Measurements from ENCODE around the gene P2RY11.
A peak's percentile ranks its signal among the peaks of the same experiment; 100 is the strongest.

The P2RY11 gene

GRCh38 chr19:10111405-10111811, at the start of gene P2RY11:
Gene P2RY11 (plus strand): TSS chr19:10111693. CDS start chr19:10111722, 29 bp downstream.
- H3K9me3 Mint-ChIP-seq (ENCODE audit: low read depth): no peaks in the 10 kb centered on the region
- H3K36me3 Mint-ChIP-seq: peaks cover 9% of the 10 kb centered on the region
- H3K4me3 Mint-ChIP-seq: peak within 1 kb of the TSS; percentile 60
- no peaks in the 10 kb centered on the region for H3K27me3 Mint-ChIP-seq
- peak within 1 kb of the TSS; percentile 84 for H3K27ac Mint-ChIP-seq
- H3K4me1 Mint-ChIP-seq (ENCODE audit: low read depth): peaks cover 40% of the 10 kb centered on the region

GRCh38 chr19:10061717-10062310, 49.7 kb upstream of the P2RY11 start:
- no peaks in the 10 kb centered on the region for H3K9me3 Mint-ChIP-seq (ENCODE audit: low read depth)
- no peaks in the 10 kb centered on the region for H3K4me1 Mint-ChIP-seq (ENCODE audit: low read depth)
- no peak overlapping the region for H3K27ac Mint-ChIP-seq
- no peaks in the 10 kb centered on the region for H3K36me3 Mint-ChIP-seq
- no peak overlapping the region for H3K4me3 Mint-ChIP-seq
- peaks cover 6% of the 10 kb centered on the region for H3K27me3 Mint-ChIP-seq

DNA sequence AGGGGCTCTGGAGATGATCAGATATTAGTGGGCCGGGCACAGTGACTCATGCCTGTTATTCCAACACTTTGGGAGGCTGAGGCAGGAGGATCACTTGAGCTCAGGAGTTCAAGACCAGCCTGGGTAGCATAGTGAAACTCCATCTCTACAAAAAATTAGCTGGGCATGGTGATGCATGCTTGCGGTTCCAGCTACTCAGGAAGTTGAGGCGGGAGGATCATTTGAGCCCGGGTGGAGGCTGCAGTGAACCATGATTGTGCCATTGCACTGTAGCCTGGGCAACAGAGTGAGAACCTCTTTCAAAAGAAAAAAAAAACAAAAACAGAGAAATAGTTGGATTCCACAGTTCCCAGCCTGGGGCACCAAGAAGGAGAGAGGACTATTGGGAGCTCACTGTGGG, 43.3 kb upstream of the P2RY11 start:
- Mint-ChIP-seq H3K27ac (no peak overlapping the region), H3K36me3 (no peaks in the 10 kb centered on the region), H3K4me3 (no peak overlapping the region), H3K4me1 (ENCODE audit: low read depth) (no peaks in the 10 kb centered on the region), H3K9me3 (ENCODE audit: low read depth) (no peaks in the 10 kb centered on the region), H3K27me3 (peaks cover under 1% of the 10 kb centered on the region)

DNA sequence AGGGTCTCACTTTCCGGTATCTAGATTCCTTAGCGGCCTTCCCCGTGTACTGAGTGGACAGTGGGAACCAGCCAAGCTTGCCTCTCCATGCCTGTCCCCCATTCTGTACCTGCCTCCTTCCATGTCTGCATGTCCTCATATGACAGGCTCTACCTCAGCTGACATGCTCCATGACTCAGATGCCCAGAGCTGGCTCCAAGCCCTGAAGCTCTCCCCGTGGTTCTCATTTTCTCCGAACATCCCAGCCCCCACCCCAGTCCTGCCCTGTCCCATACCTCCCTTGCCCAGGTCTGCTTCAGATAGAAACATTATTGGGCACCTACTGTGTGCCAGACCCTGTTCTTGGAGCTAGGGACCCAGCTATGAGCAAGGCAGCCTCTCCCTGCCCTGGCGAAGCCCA, 42.4 kb upstream of the P2RY11 start:
- no peaks in the 10 kb centered on the region for H3K27me3 Mint-ChIP-seq
- no peaks in the 10 kb centered on the region for H3K9me3 Mint-ChIP-seq (ENCODE audit: low read depth)
- H3K4me1 Mint-ChIP-seq (ENCODE audit: low read depth): no peaks in the 10 kb centered on the region
- H3K4me3 Mint-ChIP-seq: no peak overlapping the region
- H3K36me3 Mint-ChIP-seq: no peaks in the 10 kb centered on the region
- H3K27ac Mint-ChIP-seq: no peak overlapping the region

DNA sequence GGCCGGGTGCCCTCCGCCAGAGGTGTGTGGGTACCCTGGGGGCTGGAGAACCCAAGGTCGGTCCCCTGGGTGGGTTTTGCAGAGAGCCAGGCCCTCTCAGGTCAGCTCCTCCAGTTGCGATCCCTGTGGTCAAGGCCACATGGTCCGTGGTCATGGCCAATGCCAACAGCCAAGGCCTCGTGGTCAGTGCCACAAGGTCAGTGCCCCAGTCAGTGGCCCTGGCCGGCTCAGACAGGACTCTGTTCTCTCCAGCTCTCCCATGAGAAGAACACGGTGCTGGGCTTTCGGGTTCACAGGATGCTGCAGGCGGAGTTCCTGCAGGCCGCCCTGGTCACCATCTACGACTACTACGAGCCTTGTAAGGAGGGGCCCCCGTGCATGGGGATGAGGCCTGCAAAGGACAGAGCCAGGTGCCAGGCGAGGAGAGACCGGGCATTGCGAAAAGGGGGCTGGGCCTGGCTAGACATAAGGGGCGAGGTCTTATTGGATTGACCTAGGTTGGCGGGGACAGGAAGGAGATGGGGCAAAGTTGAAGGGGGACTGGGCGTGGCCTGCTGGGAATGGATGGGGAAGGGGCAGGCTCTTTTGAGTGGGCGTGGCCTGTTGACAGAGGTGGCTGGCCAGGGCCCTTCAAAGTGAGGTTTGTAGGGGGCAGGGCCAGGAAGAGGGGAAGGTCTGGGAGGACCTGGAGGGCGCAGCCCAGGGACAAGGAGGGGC, 40.6 kb upstream of the P2RY11 start:
- Mint-ChIP-seq H3K4me1 (ENCODE audit: low read depth) (no peaks in the 10 kb centered on the region), H3K4me3 (no peak overlapping the region), H3K9me3 (ENCODE audit: low read depth) (no peaks in the 10 kb centered on the region), H3K36me3 (no peaks in the 10 kb centered on the region), H3K27me3 (no peaks in the 10 kb centered on the region), H3K27ac (no peak overlapping the region)

- no peak overlapping the region for H3K4me3 Mint-ChIP-seq
Measured at GRCh38 chr19:10074153-10074552, 37.3 kb upstream of the P2RY11 start.

GRCh38 chr19:10076535-10076934, 35.0 kb upstream of the P2RY11 start:
- no peaks in the 10 kb centered on the region for H3K27me3 Mint-ChIP-seq

More at GRCh38 chr19:10074153-10074552, 37.3 kb upstream of the P2RY11 start:
- Mint-ChIP-seq H3K27me3 (no peaks in the 10 kb centered on the region), H3K9me3 (ENCODE audit: low read depth) (no peaks in the 10 kb centered on the region), H3K4me1 (ENCODE audit: low read depth) (no peaks in the 10 kb centered on the region), H3K36me3 (no peaks in the 10 kb centered on the region), H3K27ac (no peak overlapping the region)

DNA sequence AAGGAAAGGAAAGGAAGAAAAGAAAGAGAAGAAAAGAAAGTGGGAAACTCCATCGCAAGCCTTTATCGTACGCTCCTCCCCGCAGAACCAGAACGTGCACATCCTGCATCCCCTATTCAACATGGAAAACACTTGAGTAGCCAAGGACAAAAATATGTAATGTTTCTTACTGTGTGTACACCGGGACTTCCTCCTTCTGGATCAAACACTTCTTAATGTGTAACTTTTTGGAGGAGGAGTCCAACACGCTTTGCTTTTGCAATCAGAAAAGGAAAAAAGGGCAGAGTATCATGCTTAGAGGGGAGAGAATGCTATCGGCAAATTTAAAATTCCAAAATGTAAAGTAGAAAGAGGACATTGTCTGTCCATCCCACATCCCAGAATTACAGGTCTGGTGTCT, 33.2 kb upstream of the P2RY11 start:
- no peak overlapping the region for H3K27ac Mint-ChIP-seq
- no peak overlapping the region for H3K4me3 Mint-ChIP-seq
- no peaks in the 10 kb centered on the region for H3K27me3 Mint-ChIP-seq
- no peaks in the 10 kb centered on the region for H3K4me1 Mint-ChIP-seq (ENCODE audit: low read depth)
- H3K9me3 Mint-ChIP-seq (ENCODE audit: low read depth): no peaks in the 10 kb centered on the region
- no peaks in the 10 kb centered on the region for H3K36me3 Mint-ChIP-seq

More at GRCh38 chr19:10076535-10076934, 35.0 kb upstream of the P2RY11 start:
- no peak overlapping the region for H3K4me3 Mint-ChIP-seq
- no peak overlapping the region for H3K27ac Mint-ChIP-seq
- H3K4me1 Mint-ChIP-seq (ENCODE audit: low read depth): no peaks in the 10 kb centered on the region
- H3K9me3 Mint-ChIP-seq (ENCODE audit: low read depth): no peaks in the 10 kb centered on the region
- H3K36me3 Mint-ChIP-seq: no peaks in the 10 kb centered on the region

- no peak overlapping the region for H3K27ac Mint-ChIP-seq
Measured at GRCh38 chr19:10079031-10079453, 32.5 kb upstream of the P2RY11 start.

GRCh38 chr19:10083911-10084310, 27.6 kb upstream of the P2RY11 start:
- peaks cover 13% of the 10 kb centered on the region for H3K4me1 Mint-ChIP-seq (ENCODE audit: low read depth)
- H3K27ac Mint-ChIP-seq: no peak overlapping the region
- H3K9me3 Mint-ChIP-seq (ENCODE audit: low read depth): no peaks in the 10 kb centered on the region
- H3K36me3 Mint-ChIP-seq: no peaks in the 10 kb centered on the region
- no peak overlapping the region for H3K4me3 Mint-ChIP-seq
- no peaks in the 10 kb centered on the region for H3K27me3 Mint-ChIP-seq

More at GRCh38 chr19:10079031-10079453, 32.5 kb upstream of the P2RY11 start:
- Mint-ChIP-seq H3K36me3 (no peaks in the 10 kb centered on the region), H3K4me1 (ENCODE audit: low read depth) (no peaks in the 10 kb centered on the region), H3K9me3 (ENCODE audit: low read depth) (no peaks in the 10 kb centered on the region), H3K27me3 (no peaks in the 10 kb centered on the region), H3K4me3 (no peak overlapping the region)

DNA sequence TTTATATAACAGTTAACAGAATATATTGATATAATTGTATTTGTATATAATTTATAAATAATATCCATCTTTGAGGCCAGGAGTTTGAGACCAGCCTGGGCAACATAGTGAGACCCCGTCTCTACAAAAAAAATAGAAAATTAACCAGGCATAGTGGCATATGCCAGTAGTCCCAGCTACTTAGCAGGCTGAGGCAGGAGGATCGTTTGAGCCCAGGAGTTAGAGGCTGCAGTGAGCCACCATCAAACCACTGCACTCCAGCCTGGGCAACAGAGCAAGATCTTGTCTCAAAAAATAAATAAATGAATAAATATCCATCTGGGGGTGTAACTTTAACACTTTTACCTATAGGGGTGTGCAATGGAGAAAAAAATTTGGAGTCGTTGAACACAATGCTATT, 26.7 kb upstream of the P2RY11 start:
- Mint-ChIP-seq H3K4me3 (peak overlapping the region; percentile 88), H3K27me3 (no peaks in the 10 kb centered on the region), H3K27ac (peak overlapping the region; percentile 46), H3K9me3 (ENCODE audit: low read depth) (no peaks in the 10 kb centered on the region), H3K36me3 (no peaks in the 10 kb centered on the region), H3K4me1 (ENCODE audit: low read depth) (peaks cover 13% of the 10 kb centered on the region)

DNA sequence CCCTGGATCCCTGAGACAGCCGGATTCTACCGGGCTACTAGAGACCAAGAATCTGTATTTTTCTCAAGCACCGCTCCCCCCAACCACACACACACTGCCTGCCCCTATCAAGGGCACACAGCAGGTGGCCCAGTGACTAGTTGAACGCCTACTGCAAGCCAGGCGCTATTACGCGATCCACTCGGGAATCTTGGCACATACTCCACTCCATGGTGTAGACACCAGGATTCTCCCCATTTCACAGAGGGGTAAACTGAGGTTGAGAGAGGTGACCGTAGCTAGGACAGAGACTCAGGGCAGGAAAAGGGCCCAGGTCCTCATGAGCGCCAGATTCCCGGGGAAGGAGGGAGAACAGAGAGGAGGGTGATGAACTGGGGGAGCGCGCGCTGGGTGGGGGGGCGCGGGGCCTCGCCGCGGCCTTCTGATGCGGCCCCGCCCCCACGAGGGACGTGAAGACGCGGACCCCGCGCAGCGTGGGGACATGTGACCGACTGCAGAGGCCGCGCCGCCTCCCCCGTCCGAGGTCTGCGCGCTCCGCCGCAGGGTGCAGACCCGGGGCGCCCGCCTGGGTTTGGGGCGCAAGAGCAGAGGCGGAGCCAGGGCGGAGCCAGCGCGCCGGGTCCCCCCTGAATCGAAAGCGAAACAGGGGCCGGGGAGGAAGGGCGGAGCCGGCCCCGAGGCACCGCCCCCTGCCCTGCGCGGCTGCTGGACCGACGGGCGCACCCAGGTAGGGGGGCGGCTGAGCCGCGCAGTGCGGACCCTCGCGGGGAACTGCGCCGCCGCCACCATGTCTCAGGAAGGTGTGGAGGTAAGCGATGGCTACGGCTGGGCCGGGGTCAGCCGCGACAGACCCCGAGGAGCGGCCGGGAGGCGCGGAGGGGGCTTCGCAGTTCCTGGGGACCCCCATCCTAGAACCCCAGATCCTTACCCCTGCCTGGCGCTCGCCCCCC, 25.6 kb upstream of the P2RY11 start, which contains the start of gene SHFL:
SHFL (plus strand) TSS at position 677 of the 950 bp plus-strand sequence; CDS start at position 788, 111 bp downstream.
- Mint-ChIP-seq H3K27me3 (no peaks in the 10 kb centered on the region), H3K36me3 (peaks cover 2% of the 10 kb centered on the region), H3K4me3 (peak within 1 kb of the TSS; percentile 88), H3K9me3 (ENCODE audit: low read depth) (no peaks in the 10 kb centered on the region), H3K4me1 (ENCODE audit: low read depth) (peaks cover 15% of the 10 kb centered on the region), H3K27ac (peak within 1 kb of the TSS; percentile 91)

- Mint-ChIP-seq H3K36me3 (peaks cover 2% of the 10 kb centered on the region), H3K4me1 (ENCODE audit: low read depth) (peaks cover 15% of the 10 kb centered on the region), H3K27ac (peak overlapping the region; percentile 50), H3K9me3 (ENCODE audit: low read depth) (no peaks in the 10 kb centered on the region), H3K27me3 (no peaks in the 10 kb centered on the region), H3K4me3 (peak overlapping the region; percentile 76)
Measured at GRCh38 chr19:10086591-10087192, 24.8 kb upstream of the P2RY11 start.

- H3K4me1 Mint-ChIP-seq (ENCODE audit: low read depth): peaks cover 15% of the 10 kb centered on the region
- H3K9me3 Mint-ChIP-seq (ENCODE audit: low read depth): no peaks in the 10 kb centered on the region
- peak overlapping the region; percentile 50 for H3K27ac Mint-ChIP-seq
- no peaks in the 10 kb centered on the region for H3K27me3 Mint-ChIP-seq
- H3K4me3 Mint-ChIP-seq: peak overlapping the region; percentile 76
- H3K36me3 Mint-ChIP-seq: peaks cover 2% of the 10 kb centered on the region
Measured at GRCh38 chr19:10087296-10088061, 24.0 kb upstream of the P2RY11 start.

Measured in activated naive CD8-positive, alpha-beta T cell (primary cell).